ENCODE data around the gene SNX3. TPM values are rescaled to one million over a fixed set of nuclear protein-coding genes. Genes with fewer than 3 reads are reported as not detected.

Gene SNX3
- total RNA-seq, 2 experiments from 2014 or later = 72.9 to 88.6 TPM

DNA sequence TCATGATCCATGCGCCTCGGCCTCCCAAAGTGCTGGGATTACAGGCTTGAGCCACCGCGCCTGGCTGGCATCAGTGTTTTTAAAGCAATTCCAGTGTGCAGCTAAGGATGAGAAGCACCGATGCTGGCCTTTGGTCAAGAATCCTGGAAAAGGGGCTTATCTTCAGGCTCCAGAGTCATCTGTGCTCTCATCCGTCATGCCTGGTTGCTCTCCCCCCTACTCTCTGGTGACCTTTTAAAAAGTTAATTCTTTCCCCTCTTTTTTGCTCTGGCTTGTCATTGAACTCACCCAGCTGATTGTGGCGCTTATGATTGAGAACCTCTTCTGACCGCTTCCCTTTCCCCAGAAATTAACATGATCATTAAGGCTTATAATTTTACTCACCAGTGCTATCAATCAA, 66.3 kb downstream of the SNX3 start:
- BruUV-seq (replicated peaks) = no TSS peak
- intact Hi-C loops (cut with micrococcal nuclease; ENCODE audit: unreplicated experiment) = no loop called here
- no peaks in the 10 kb centered on the region for H3K4me1 ChIP-seq (ENCODE audit: insufficient read depth, low read length, poor library complexity, severe bottlenecking)
- ChIA-PET CTCF (ENCODE audit: unreplicated experiment) (no interaction called here), POLR2A (no interaction called here)
- H3K9me2 ChIP-seq (ENCODE audit: insufficient read depth, low read length) = no peaks in the 10 kb centered on the region
- H3K27ac ChIP-seq (ENCODE audit: low read depth, low read length, poor library complexity, severe bottlenecking) = no peak overlapping the region
- DNase-seq (ENCODE audit: low spot score) = no peak
- H3K36me3 ChIP-seq (ENCODE audit: insufficient read depth, low read length) = no peaks in the 10 kb centered on the region
- TF ChIP-seq, protein P1, sequence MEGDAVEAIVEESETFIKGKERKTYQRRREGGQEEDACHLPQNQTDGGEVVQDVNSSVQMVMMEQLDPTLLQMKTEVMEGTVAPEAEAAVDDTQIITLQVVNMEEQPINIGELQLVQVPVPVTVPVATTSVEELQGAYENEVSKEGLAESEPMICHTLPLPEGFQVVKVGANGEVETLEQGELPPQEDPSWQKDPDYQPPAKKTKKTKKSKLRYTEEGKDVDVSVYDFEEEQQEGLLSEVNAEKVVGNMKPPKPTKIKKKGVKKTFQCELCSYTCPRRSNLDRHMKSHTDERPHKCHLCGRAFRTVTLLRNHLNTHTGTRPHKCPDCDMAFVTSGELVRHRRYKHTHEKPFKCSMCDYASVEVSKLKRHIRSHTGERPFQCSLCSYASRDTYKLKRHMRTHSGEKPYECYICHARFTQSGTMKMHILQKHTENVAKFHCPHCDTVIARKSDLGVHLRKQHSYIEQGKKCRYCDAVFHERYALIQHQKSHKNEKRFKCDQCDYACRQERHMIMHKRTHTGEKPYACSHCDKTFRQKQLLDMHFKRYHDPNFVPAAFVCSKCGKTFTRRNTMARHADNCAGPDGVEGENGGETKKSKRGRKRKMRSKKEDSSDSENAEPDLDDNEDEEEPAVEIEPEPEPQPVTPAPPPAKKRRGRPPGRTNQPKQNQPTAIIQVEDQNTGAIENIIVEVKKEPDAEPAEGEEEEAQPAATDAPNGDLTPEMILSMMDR (conservative IDR thresholded peaks at IDR 0.05; ENCODE audit: low read length) = no peak
- no peak for TF ChIP-seq EZH2phosphoT487 (IDR thresholded peaks at IDR 0.05; ENCODE audit: borderline replicate concordance, low read depth, low read length)
- no peaks in the 10 kb centered on the region for H3K79me2 ChIP-seq (ENCODE audit: insufficient read depth, low read depth, low read length)
- H4K20me1 ChIP-seq (ENCODE audit: insufficient read depth, low read length) = no peaks in the 10 kb centered on the region
- H2AFZ ChIP-seq (ENCODE audit: low read length) = no peak overlapping the region
- H3K4me3 ChIP-seq (ENCODE audit: low read depth, low read length, poor library complexity, severe bottlenecking) = no peak overlapping the region
- H3K9me3 ChIP-seq (ENCODE audit: low read length) = no peaks in the 10 kb centered on the region
- no peak overlapping the region for H3K4me2 ChIP-seq (ENCODE audit: low read length)

DNA sequence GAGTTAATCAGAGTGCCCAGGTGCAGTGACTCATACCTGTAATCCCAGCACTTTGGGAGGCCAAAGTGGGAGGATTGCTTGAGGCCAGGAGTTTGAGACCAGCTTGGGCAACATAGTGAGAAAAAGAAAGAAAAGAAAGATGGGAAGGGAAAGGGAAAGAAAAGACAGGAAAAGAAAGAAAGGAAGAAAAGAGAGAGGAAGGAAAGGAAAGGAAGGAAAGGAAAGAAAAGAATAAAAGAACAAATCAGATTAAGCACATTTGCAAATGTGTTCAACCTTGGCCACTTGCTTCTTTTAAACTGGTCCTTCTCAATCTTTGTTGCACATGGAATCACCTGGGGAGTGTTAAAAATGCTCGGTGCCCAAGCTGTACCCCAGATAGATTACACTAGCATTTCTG, 67.0 kb downstream of the SNX3 start:
- H3K9me3 ChIP-seq (ENCODE audit: low read length) = no peaks in the 10 kb centered on the region
- H3K4me1 ChIP-seq (ENCODE audit: insufficient read depth, low read length, poor library complexity, severe bottlenecking) = no peaks in the 10 kb centered on the region
- ChIA-PET CTCF (ENCODE audit: unreplicated experiment) (no interaction called here), POLR2A (no interaction called here)
- no peak overlapping the region for H3K4me2 ChIP-seq (ENCODE audit: low read length)
- no peak overlapping the region for H3K4me3 ChIP-seq (ENCODE audit: low read depth, low read length, poor library complexity, severe bottlenecking)
- intact Hi-C loops (cut with micrococcal nuclease; ENCODE audit: unreplicated experiment) = no loop called here
- H2AFZ ChIP-seq (ENCODE audit: low read length) = no peak overlapping the region
- TF ChIP-seq, protein P1 (conservative IDR thresholded peaks at IDR 0.05; ENCODE audit: low read length) = no peak
- TF ChIP-seq EZH2phosphoT487 (IDR thresholded peaks at IDR 0.05; ENCODE audit: borderline replicate concordance, low read depth, low read length) = no peak
- DNase-seq (ENCODE audit: low spot score) = no peak
- no TSS peak for BruUV-seq (replicated peaks)
- no peaks in the 10 kb centered on the region for H4K20me1 ChIP-seq (ENCODE audit: insufficient read depth, low read length)
- H3K27ac ChIP-seq (ENCODE audit: low read depth, low read length, poor library complexity, severe bottlenecking) = no peak overlapping the region
- no peaks in the 10 kb centered on the region for H3K9me2 ChIP-seq (ENCODE audit: insufficient read depth, low read length)
- H3K36me3 ChIP-seq (ENCODE audit: insufficient read depth, low read length) = no peaks in the 10 kb centered on the region
- no peaks in the 10 kb centered on the region for H3K79me2 ChIP-seq (ENCODE audit: insufficient read depth, low read depth, low read length)

DNA sequence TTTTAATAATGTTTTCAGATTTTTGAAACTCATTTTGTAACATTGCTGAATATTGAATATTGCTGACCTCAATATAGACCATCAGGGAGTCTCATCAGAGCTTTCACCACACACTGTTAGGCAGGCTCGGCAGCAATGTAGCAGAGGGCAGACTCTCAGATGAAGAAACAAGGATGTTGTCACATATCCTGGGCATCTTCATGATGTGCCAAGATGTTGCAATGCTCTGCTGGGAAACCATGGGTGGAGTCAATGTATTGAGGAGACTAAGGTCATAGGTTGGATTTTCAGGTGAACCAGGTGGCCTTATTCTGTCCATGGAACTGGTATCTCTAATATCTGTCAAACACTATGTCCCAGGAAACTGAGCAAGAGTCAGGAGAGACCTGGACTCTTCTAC, 67.7 kb downstream of the SNX3 start:
- Histone ChIP-seq H3K4me1 (ENCODE audit: insufficient read depth, low read length, poor library complexity, severe bottlenecking) (no peaks in the 10 kb centered on the region), H3K9me3 (ENCODE audit: low read length) (no peaks in the 10 kb centered on the region), H3K9me2 (ENCODE audit: insufficient read depth, low read length) (no peaks in the 10 kb centered on the region), H3K4me2 (ENCODE audit: low read length) (no peak overlapping the region), H3K27ac (ENCODE audit: low read depth, low read length, poor library complexity, severe bottlenecking) (no peak overlapping the region), H4K20me1 (ENCODE audit: insufficient read depth, low read length) (no peaks in the 10 kb centered on the region), H3K36me3 (ENCODE audit: insufficient read depth, low read length) (no peaks in the 10 kb centered on the region), H2AFZ (ENCODE audit: low read length) (no peak overlapping the region), H3K4me3 (ENCODE audit: low read depth, low read length, poor library complexity, severe bottlenecking) (no peak overlapping the region), H3K79me2 (ENCODE audit: insufficient read depth, low read depth, low read length) (no peaks in the 10 kb centered on the region)
- intact Hi-C loops (cut with micrococcal nuclease; ENCODE audit: unreplicated experiment) = no loop called here
- no peak for DNase-seq (ENCODE audit: low spot score)
- no TSS peak for BruUV-seq (replicated peaks)
- no peak for TF ChIP-seq EZH2phosphoT487 (IDR thresholded peaks at IDR 0.05; ENCODE audit: borderline replicate concordance, low read depth, low read length)
- TF ChIP-seq, protein P1 (conservative IDR thresholded peaks at IDR 0.05; ENCODE audit: low read length) = no peak
- CTCF ChIA-PET (ENCODE audit: unreplicated experiment) = no interaction called here
- POLR2A ChIA-PET = interaction anchor here (0.6 to 0.9 kb wide), 3 partner anchors 10 to 327 kb away, joined by 3 to 5 read pairs (median 4); no protein-coding TSS in a partner anchor
